WTC11 (cell line): ENCODE measurements around the gene DTWD2. TPM values are rescaled to one million over a fixed set of nuclear protein-coding genes. Genes with fewer than 3 reads are reported as not detected.

ENCODE experiments used
- ATAC-seq: fragments of 200-7000 bp; cut with Tn5 transposase; 2 replicates; pipeline ENCODE4 v1.10.0; 2021; ENCODE audit warnings: mild to moderate bottlenecking, moderate library complexity
- CTCF ChIA-PET: fragments of 300-600 bp; sonication (Branson Sonifier 250); formaldehyde crosslinking; loops from one replicate; lab custom pipeline; 2021; ENCODE audit warnings: antibody characterized with exemption; lab: Charles Lee
- POLR2A ChIA-PET: fragments of 350-600 bp; sonication (Branson Sonifier 250); formaldehyde crosslinking; loops from one replicate; lab custom pipeline; 2021; ENCODE audit warnings: antibody characterized with exemption; lab: Charles Lee
- DNase-seq: peaks from one replicate; pipeline ENCODE4 v3.0.0; 2021; ENCODE audit warnings: low spot score
- H3K27ac Mint-ChIP-seq: 2 replicates; pipeline ENCODE4 v1.8.0; 2021; ENCODE audit warnings: mixed read lengths
- H3K27me3 Mint-ChIP-seq: 2 replicates; pipeline ENCODE4 v1.8.0; 2021; ENCODE audit warnings: low read depth, mild to moderate bottlenecking, moderate library complexity, mixed read lengths
- H3K36me3 Mint-ChIP-seq: 2 replicates; pipeline ENCODE4 v1.8.0; 2021; ENCODE audit warnings: mixed read lengths
- H3K4me1 Mint-ChIP-seq: 2 replicates; pipeline ENCODE4 v1.8.0; 2022; ENCODE audit warnings: mixed read lengths
- H3K4me3 Mint-ChIP-seq: 2 replicates; pipeline ENCODE4 v1.8.0; 2021; ENCODE audit warnings: mild to moderate bottlenecking, moderate library complexity, mixed read lengths
- H3K9me3 Mint-ChIP-seq: 2 replicates; pipeline ENCODE4 v1.8.0; 2021; ENCODE audit warnings: mixed read lengths
- ELF4 ChIP-seq: sonication (generic); formaldehyde crosslinking; IDR thresholded peaks from 2 replicates; pipeline ENCODE4 v1.8.1; 2022; ENCODE audit warnings: low read depth, mild to moderate bottlenecking, moderate library complexity, missing genetic modification reagents
- ETV6 ChIP-seq: sonication (generic); formaldehyde crosslinking; IDR thresholded peaks from 2 replicates; pipeline ENCODE4 v1.8.1; 2022; ENCODE audit warnings: mild to moderate bottlenecking, missing genetic modification reagents
- FOXJ3 ChIP-seq: sonication (generic); formaldehyde crosslinking; IDR thresholded peaks from 2 replicates; pipeline ENCODE4 v1.9.0; 2021; ENCODE audit warnings: missing genetic modification reagents, mild to moderate bottlenecking, borderline replicate concordance
- HMGA2 ChIP-seq: fragments of 250-450 bp; sonication (Bioruptor Pico); IDR thresholded peaks from 2 replicates; pipeline ENCODE4 v1.4.0; 2021; ENCODE audit warnings: mild to moderate bottlenecking, moderate library complexity
- NFATC4 ChIP-seq: fragments of 250-450 bp; sonication (Bioruptor Pico); IDR thresholded peaks from 2 replicates; pipeline ENCODE4 v1.9.0; 2021; ENCODE audit warnings: mild to moderate bottlenecking
- OVOL2 ChIP-seq: fragments of 250-450 bp; sonication (Bioruptor Pico); IDR thresholded peaks from 2 replicates; pipeline ENCODE4 v1.9.0; 2021; ENCODE audit warnings: mild to moderate bottlenecking, borderline replicate concordance
- RELA ChIP-seq: sonication (generic); formaldehyde crosslinking; IDR thresholded peaks from 2 replicates; pipeline ENCODE4 v1.8.1; 2022; ENCODE audit warnings: missing genetic modification reagents, mild to moderate bottlenecking, borderline replicate concordance
- RORB ChIP-seq: fragments of 250-450 bp; sonication (Bioruptor Pico); IDR thresholded peaks from 2 replicates; pipeline ENCODE4 v1.9.0; 2021; ENCODE audit warnings: mild to moderate bottlenecking
- TEAD4 ChIP-seq: sonication (generic); formaldehyde crosslinking; IDR thresholded peaks from 2 replicates; pipeline ENCODE4 v1.8.0; 2022; ENCODE audit warnings: mild to moderate bottlenecking, missing genetic modification reagents
- ZNF317 ChIP-seq: sonication (generic); formaldehyde crosslinking; IDR thresholded peaks from 2 replicates; pipeline ENCODE4 v1.8.1; 2023; ENCODE audit warnings: low read depth, mild to moderate bottlenecking, moderate library complexity, missing genetic modification reagents, borderline replicate concordance
- ZNF671 ChIP-seq: fragments of 250-450 bp; sonication (Bioruptor Pico); IDR thresholded peaks from 2 replicates; pipeline ENCODE4 v1.8.0; 2021; ENCODE audit warnings: mild to moderate bottlenecking
- total RNA-seq: library from RNA; stranded (reverse); gene quantifications from 3 replicates; pipeline ENCODE4 v1.2.3, GENCODE V29; 2021
- TF ChIP-seq, protein P1 (sequence below): sonication (generic); formaldehyde crosslinking; IDR thresholded peaks from 2 replicates; pipeline ENCODE4 v1.8.1; 2023; ENCODE audit warnings: mild to moderate bottlenecking, moderate library complexity, missing genetic modification reagents
- TF ChIP-seq, protein P2 (sequence below): fragments of 250-450 bp; sonication (Bioruptor Pico); IDR thresholded peaks from 2 replicates; pipeline ENCODE4 v1.8.0; 2021; ENCODE audit warnings: mild to moderate bottlenecking
- TF ChIP-seq, protein P3 (sequence below): fragments of 250-450 bp; sonication (Bioruptor Pico); IDR thresholded peaks from 2 replicates; pipeline ENCODE4 v1.9.0; 2021; ENCODE audit warnings: mild to moderate bottlenecking
- TF ChIP-seq, protein P4 (sequence below): sonication (generic); formaldehyde crosslinking; IDR thresholded peaks from 2 replicates; pipeline ENCODE4 v1.8.1; 2022; ENCODE audit warnings: low read depth, missing genetic modification reagents, borderline replicate concordance
- TF ChIP-seq, protein P5 (sequence below): sonication (generic); formaldehyde crosslinking; IDR thresholded peaks from 2 replicates; pipeline ENCODE4 v1.8.1; 2023; ENCODE audit warnings: mild to moderate bottlenecking, missing genetic modification reagents, moderate library complexity
- TF ChIP-seq, protein P6 (sequence below): sonication (generic); formaldehyde crosslinking; IDR thresholded peaks from 2 replicates; pipeline ENCODE4 v1.8.0; 2022; ENCODE audit warnings: missing genetic modification reagents

The DTWD2 gene
- total RNA-seq, 1 experiment from 2014 or later, result 13.1 TPM

DNA sequence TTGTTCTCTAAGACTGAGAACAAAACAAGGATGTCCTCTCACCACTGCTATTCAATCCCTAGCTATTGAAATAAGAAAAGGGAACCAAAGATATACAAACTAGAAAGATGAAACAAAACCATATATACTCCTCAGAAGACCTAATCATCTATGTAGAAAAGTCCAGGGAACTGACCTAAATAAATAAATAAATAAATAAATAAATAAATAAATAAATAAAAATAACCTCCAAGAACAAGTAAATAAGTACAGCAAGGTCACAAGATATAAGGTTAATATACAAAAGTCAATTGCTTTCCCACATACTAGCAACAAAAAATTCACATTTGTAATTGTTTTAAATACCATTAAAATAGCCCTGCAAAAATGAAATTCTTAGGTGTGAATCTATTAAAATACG, 54.6 kb downstream of the DTWD2 start:
- DNase-seq, result no peak
- Mint-ChIP-seq H3K4me3 (no peak overlapping the region), H3K27ac (no peak overlapping the region), H3K9me3 (peaks cover 25% of the 10 kb centered on the region), H3K4me1 (peaks cover 32% of the 10 kb centered on the region), H3K36me3 (peaks cover 29% of the 10 kb centered on the region), H3K27me3 (no peaks in the 10 kb centered on the region; the same call in 1 of the 2 replicates)
- TF ChIP-seq, protein P1, sequence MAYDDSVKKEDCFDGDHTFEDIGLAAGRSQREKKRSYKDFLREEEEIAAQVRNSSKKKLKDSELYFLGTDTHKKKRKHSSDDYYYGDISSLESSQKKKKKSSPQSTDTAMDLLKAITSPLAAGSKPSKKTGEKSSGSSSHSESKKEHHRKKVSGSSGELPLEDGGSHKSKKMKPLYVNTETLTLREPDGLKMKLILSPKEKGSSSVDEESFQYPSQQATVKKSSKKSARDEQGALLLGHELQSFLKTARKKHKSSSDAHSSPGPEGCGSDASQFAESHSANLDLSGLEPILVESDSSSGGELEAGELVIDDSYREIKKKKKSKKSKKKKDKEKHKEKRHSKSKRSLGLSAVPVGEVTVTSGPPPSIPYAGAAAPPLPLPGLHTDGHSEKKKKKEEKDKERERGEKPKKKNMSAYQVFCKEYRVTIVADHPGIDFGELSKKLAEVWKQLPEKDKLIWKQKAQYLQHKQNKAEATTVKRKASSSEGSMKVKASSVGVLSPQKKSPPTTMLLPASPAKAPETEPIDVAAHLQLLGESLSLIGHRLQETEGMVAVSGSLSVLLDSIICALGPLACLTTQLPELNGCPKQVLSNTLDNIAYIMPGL (CRISPR knock-in tag), result no peak
- TF ChIP-seq, protein P2, sequence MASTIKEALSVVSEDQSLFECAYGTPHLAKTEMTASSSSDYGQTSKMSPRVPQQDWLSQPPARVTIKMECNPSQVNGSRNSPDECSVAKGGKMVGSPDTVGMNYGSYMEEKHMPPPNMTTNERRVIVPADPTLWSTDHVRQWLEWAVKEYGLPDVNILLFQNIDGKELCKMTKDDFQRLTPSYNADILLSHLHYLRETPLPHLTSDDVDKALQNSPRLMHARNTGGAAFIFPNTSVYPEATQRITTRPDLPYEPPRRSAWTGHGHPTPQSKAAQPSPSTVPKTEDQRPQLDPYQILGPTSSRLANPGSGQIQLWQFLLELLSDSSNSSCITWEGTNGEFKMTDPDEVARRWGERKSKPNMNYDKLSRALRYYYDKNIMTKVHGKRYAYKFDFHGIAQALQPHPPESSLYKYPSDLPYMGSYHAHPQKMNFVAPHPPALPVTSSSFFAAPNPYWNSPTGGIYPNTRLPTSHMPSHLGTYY (CRISPR knock-in tag), result no peak
- no peak for TF ChIP-seq OVOL2
- TF ChIP-seq RELA (CRISPR knock-in tag), result no peak
- no peak for TF ChIP-seq TEAD4 (CRISPR knock-in tag)
- TF ChIP-seq NFATC4 (CRISPR knock-in tag), result no peak
- TF ChIP-seq HMGA2 (CRISPR knock-in tag), result no peak
- TF ChIP-seq FOXJ3, result no peak
- TF ChIP-seq RORB (CRISPR knock-in tag), result no peak
- TF ChIP-seq, protein P3, sequence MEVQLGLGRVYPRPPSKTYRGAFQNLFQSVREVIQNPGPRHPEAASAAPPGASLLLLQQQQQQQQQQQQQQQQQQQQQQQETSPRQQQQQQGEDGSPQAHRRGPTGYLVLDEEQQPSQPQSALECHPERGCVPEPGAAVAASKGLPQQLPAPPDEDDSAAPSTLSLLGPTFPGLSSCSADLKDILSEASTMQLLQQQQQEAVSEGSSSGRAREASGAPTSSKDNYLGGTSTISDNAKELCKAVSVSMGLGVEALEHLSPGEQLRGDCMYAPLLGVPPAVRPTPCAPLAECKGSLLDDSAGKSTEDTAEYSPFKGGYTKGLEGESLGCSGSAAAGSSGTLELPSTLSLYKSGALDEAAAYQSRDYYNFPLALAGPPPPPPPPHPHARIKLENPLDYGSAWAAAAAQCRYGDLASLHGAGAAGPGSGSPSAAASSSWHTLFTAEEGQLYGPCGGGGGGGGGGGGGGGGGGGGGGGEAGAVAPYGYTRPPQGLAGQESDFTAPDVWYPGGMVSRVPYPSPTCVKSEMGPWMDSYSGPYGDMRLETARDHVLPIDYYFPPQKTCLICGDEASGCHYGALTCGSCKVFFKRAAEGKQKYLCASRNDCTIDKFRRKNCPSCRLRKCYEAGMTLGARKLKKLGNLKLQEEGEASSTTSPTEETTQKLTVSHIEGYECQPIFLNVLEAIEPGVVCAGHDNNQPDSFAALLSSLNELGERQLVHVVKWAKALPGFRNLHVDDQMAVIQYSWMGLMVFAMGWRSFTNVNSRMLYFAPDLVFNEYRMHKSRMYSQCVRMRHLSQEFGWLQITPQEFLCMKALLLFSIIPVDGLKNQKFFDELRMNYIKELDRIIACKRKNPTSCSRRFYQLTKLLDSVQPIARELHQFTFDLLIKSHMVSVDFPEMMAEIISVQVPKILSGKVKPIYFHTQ (CRISPR knock-in tag), result no peak
- TF ChIP-seq, protein P4, sequence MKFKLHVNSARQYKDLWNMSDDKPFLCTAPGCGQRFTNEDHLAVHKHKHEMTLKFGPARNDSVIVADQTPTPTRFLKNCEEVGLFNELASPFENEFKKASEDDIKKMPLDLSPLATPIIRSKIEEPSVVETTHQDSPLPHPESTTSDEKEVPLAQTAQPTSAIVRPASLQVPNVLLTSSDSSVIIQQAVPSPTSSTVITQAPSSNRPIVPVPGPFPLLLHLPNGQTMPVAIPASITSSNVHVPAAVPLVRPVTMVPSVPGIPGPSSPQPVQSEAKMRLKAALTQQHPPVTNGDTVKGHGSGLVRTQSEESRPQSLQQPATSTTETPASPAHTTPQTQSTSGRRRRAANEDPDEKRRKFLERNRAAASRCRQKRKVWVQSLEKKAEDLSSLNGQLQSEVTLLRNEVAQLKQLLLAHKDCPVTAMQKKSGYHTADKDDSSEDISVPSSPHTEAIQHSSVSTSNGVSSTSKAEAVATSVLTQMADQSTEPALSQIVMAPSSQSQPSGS (CRISPR knock-in tag), result no peak
- no peak for TF ChIP-seq ZNF317 (CRISPR knock-in tag)
- no peak for TF ChIP-seq ELF4 (CRISPR knock-in tag)
- TF ChIP-seq, protein P5, sequence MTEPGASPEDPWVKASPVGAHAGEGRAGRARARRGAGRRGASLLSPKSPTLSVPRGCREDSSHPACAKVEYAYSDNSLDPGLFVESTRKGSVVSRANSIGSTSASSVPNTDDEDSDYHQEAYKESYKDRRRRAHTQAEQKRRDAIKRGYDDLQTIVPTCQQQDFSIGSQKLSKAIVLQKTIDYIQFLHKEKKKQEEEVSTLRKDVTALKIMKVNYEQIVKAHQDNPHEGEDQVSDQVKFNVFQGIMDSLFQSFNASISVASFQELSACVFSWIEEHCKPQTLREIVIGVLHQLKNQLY (CRISPR knock-in tag), result no peak
- no peak for TF ChIP-seq ETV6 (CRISPR knock-in tag)
- TF ChIP-seq ZNF671 (CRISPR knock-in tag), result no peak
- TF ChIP-seq, protein P6, sequence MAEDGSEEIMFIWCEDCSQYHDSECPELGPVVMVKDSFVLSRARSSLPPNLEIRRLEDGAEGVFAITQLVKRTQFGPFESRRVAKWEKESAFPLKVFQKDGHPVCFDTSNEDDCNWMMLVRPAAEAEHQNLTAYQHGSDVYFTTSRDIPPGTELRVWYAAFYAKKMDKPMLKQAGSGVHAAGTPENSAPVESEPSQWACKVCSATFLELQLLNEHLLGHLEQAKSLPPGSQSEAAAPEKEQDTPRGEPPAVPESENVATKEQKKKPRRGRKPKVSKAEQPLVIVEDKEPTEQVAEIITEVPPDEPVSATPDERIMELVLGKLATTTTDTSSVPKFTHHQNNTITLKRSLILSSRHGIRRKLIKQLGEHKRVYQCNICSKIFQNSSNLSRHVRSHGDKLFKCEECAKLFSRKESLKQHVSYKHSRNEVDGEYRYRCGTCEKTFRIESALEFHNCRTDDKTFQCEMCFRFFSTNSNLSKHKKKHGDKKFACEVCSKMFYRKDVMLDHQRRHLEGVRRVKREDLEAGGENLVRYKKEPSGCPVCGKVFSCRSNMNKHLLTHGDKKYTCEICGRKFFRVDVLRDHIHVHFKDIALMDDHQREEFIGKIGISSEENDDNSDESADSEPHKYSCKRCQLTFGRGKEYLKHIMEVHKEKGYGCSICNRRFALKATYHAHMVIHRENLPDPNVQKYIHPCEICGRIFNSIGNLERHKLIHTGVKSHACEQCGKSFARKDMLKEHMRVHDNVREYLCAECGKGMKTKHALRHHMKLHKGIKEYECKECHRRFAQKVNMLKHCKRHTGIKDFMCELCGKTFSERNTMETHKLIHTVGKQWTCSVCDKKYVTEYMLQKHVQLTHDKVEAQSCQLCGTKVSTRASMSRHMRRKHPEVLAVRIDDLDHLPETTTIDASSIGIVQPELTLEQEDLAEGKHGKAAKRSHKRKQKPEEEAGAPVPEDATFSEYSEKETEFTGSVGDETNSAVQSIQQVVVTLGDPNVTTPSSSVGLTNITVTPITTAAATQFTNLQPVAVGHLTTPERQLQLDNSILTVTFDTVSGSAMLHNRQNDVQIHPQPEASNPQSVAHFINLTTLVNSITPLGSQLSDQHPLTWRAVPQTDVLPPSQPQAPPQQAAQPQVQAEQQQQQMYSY, result no peak
- CTCF ChIA-PET, result no interaction called here
- ATAC-seq, result no peak
- POLR2A ChIA-PET, result no interaction called here
